ENCODE data around the gene KRT16.

DNA sequence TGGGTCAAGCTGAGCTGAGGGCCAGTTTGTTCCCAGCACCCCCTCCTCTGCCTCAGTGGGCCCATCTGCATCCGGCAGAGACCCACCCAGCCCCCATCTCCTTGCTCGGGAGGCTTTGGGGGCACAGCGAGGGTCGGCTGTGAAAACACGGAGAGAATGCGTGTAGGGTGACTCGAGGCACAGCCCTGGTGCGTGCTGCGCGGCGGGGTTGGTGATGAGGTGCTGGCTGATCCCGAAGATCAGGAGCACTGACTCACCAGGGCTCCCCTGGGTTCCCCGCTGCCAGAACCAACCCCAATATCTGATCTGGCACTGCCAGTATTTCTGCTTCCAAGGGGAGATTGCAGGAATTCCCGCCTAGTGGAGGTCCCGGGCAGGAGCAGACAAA lies 19.3 kb upstream of the KRT16 start:
- TF ChIP-seq, protein P1, sequence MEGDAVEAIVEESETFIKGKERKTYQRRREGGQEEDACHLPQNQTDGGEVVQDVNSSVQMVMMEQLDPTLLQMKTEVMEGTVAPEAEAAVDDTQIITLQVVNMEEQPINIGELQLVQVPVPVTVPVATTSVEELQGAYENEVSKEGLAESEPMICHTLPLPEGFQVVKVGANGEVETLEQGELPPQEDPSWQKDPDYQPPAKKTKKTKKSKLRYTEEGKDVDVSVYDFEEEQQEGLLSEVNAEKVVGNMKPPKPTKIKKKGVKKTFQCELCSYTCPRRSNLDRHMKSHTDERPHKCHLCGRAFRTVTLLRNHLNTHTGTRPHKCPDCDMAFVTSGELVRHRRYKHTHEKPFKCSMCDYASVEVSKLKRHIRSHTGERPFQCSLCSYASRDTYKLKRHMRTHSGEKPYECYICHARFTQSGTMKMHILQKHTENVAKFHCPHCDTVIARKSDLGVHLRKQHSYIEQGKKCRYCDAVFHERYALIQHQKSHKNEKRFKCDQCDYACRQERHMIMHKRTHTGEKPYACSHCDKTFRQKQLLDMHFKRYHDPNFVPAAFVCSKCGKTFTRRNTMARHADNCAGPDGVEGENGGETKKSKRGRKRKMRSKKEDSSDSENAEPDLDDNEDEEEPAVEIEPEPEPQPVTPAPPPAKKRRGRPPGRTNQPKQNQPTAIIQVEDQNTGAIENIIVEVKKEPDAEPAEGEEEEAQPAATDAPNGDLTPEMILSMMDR (IDR thresholded peaks at IDR 0.05; ENCODE audit: low read depth, low read length, poor library complexity, severe bottlenecking), result no peak
- no peak for TF ChIP-seq EZH2phosphoT487 (IDR thresholded peaks at IDR 0.05; ENCODE audit: borderline replicate concordance, low read length)

All from DOHH2 (cell line).